Gastrocnemius medialis (tissue), 4 donors: ENCODE results near the gene PNPT1.
"Not testable (repeated sequence)": the region's sequence is repeated elsewhere in the genome, so short reads cannot be mapped to it uniquely, and the experiment has no call there.

Experiments
- POLR2A ChIP-seq, 2 donors: fragments of 450-650 bp; IDR thresholded peaks; one replicate each; pipeline ENCODE4 v1.6.1; 2017; ENCODE audit warnings: antibody characterized with exemption in 2 of 2, mild to moderate bottlenecking in 2 of 2, moderate library complexity in 2 of 2
- TF ChIP-seq, protein P1 (sequence below), 5 experiments: fragments of 450-650 bp in 3 of 5; fragments of 200-600 bp in 2 of 5; sonication (generic) in 2 of 5; IDR thresholded peaks in 4 of 5; conservative IDR thresholded peaks in 1 of 5; 1 replicate in 4 of 5; 2 replicates in 1 of 5; pipeline ENCODE4 v1.5.1; 2016 to 2019; ENCODE audit warnings: antibody characterized with exemption in 5 of 5, mild to moderate bottlenecking in 3 of 5, moderate library complexity in 3 of 5

GRCh38 chr2:55715178-55715577, 21.5 kb upstream of the PNPT1 start:
- TF ChIP-seq, protein P1, sequence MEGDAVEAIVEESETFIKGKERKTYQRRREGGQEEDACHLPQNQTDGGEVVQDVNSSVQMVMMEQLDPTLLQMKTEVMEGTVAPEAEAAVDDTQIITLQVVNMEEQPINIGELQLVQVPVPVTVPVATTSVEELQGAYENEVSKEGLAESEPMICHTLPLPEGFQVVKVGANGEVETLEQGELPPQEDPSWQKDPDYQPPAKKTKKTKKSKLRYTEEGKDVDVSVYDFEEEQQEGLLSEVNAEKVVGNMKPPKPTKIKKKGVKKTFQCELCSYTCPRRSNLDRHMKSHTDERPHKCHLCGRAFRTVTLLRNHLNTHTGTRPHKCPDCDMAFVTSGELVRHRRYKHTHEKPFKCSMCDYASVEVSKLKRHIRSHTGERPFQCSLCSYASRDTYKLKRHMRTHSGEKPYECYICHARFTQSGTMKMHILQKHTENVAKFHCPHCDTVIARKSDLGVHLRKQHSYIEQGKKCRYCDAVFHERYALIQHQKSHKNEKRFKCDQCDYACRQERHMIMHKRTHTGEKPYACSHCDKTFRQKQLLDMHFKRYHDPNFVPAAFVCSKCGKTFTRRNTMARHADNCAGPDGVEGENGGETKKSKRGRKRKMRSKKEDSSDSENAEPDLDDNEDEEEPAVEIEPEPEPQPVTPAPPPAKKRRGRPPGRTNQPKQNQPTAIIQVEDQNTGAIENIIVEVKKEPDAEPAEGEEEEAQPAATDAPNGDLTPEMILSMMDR (IDR thresholded peaks at IDR 0.05 in 4 of 5, conservative IDR thresholded peaks at IDR 0.05 in 1 of 5) = not testable (repeated sequence)
- TF ChIP-seq POLR2A (IDR thresholded peaks at IDR 0.05) = not testable (repeated sequence)
